Duodenal mucosa (tissue), 2 donors: ENCODE data around the gene HSPA12B.

Experiments used
- H3K27ac ChIP-seq: one replicate; pipeline ENCODE4 v1.7.0; 2013; ENCODE audit warnings: low read depth, low read length
- H3K27me3 ChIP-seq, 2 donors: one replicate each; pipeline ENCODE4 v1.7.0; 2013; ENCODE audit warnings: low read length in 2 of 2, control low read depth in 1 of 2; ENCODE audit not compliant: insufficient read depth in 2 of 2, control insufficient read depth in 1 of 2
- H3K36me3 ChIP-seq, 2 donors: one replicate each; pipeline ENCODE4 v1.7.0; 2013; ENCODE audit warnings: low read length in 2 of 2, control low read depth in 1 of 2; ENCODE audit not compliant: insufficient read depth in 2 of 2, control insufficient read depth in 1 of 2
- H3K4me1 ChIP-seq, 2 donors: one replicate each; pipeline ENCODE4 v1.7.0; 2013; ENCODE audit warnings: low read length in 2 of 2, control low read depth in 1 of 2; ENCODE audit not compliant: insufficient read depth in 2 of 2, control insufficient read depth in 1 of 2
- H3K4me3 ChIP-seq, 2 donors: one replicate each; pipeline ENCODE4 v1.7.0; 2013; ENCODE audit warnings: low read length in 2 of 2, low read depth in 1 of 2
- H3K9ac ChIP-seq, 2 donors: one replicate each; pipeline ENCODE4 v1.7.0; 2013; ENCODE audit warnings: low read length in 2 of 2, low read depth in 1 of 2
- H3K9me3 ChIP-seq, 2 donors: one replicate each; pipeline ENCODE4 v1.7.0; 2013; ENCODE audit warnings: low read length in 2 of 2, control low read depth in 1 of 2; ENCODE audit not compliant: control insufficient read depth in 1 of 2

Gene HSPA12B

DNA sequence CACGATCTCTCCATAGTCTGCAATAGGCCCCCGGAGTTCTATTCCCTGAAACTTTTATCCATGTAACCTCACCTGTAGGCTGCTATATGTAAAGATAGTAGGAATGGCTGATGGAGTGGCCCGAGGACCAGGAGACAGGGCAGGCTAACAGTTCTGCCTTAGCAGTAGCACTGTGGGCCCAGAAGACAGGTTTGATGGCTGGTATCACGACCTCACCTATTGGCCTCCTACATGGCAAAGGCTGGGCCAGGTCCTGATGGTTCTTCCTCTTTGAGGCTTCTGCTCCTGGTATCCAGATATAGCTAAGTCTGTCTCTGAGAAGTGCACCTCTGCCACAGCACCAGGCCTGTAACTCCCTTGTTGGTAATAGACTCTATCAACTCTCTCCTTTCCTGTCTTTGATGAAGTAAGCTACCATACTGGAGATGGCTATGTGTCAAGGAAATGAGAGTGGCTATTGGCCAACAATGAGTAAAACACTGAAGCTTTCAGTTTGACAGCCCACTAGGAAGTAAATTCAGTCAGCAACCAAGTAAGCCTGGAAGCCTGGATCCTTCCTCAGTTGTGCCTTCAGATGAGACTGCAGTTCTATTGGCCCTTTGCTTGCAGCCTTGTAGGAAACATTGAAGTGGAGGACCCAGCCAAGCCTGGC, 43.1 kb downstream of the HSPA12B start:
- no peak overlapping the region for H3K4me3 ChIP-seq
- no peaks in the 10 kb centered on the region for H3K36me3 ChIP-seq
- H3K9me3 ChIP-seq, result no peaks in the 10 kb centered on the region
- H3K9ac ChIP-seq, result no peak overlapping the region
- no peak overlapping the region for H3K27ac ChIP-seq
- H3K27me3 ChIP-seq, result peaks cover 0 to 20% of the 10 kb centered on the region in 2 donors
- H3K4me1 ChIP-seq, result peaks cover under 1 to 16% of the 10 kb centered on the region in 2 donors

DNA sequence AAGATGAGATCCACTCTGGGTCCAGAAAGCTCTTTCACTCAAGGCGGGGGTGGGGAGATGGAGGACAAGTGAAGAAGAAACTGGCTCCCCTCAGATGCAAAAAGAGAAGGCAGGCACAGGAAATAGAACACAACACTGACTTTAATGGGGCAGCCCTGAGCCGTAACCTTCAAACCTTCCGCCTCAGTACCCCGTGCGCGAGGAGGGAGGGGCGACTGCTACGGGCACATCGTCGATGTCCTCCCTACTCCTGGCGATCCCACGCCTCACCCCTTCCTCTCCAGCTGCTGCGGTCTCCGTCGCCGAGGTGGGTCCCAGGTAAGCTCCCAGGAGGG, 44.9 kb downstream of the HSPA12B start:
- Histone ChIP-seq H3K4me3 (peak overlapping the region; percentile 65 to 72), H3K4me1 (peaks cover 7 to 22% of the 10 kb centered on the region in 2 donors), H3K27me3 (peaks cover 0 to 20% of the 10 kb centered on the region in 2 donors), H3K27ac (no peak overlapping the region), H3K36me3 (no peaks in the 10 kb centered on the region), H3K9ac (peak overlapping the region; percentile 17 to 54), H3K9me3 (no peaks in the 10 kb centered on the region)

DNA sequence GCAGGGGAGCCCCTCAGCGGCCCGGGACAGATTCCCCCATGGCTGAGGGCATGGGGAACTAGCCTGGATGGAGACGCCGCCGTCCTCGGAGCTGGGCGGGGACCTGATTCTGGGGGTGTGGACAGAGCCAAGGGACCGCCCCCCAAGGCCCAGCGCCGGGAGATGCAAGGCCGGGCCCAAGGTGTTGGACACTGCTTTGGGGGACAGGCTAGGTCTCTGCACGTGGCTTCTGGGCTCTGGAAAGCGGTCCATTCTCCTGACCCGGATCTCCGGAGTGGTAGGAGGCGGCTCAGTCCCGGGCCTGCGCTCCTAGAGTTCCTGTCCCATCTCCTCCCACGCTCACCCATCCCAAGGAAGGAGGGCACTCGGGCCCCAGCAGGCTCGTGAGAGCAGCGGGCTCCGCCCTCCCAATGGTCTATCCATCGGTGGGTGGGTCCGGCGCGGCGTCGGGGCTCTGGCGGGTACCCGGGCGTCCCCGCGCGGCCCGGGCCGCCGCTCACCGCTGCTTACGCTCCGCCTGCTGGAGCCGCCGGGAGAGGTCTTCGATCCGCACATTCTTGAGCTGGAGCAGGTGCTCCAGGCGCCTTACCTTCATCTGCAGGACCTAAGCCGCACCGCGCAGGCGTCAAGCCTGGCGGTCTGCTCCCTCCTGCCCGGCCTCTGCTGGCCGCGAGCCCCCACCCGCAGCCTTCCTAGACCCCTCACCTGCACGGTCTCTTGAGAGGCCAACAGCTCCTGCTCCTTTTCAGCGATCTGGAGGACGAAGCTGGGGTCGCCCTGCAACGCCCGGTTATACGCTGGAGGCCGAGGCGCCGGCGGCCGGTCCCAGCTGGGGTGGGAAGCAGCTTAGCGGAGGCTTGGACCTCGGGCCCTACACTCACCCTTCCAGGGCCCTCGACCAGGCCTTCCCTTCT, 45.5 kb downstream of the HSPA12B start:
- Histone ChIP-seq H3K9ac (peak overlapping the region; percentile 17 to 54), H3K9me3 (no peaks in the 10 kb centered on the region), H3K4me1 (peaks cover 7 to 23% of the 10 kb centered on the region in 2 donors), H3K36me3 (no peaks in the 10 kb centered on the region), H3K27me3 (peaks cover 0 to 20% of the 10 kb centered on the region in 2 donors), H3K27ac (no peak overlapping the region), H3K4me3 (peak overlapping the region; percentile 65 to 72)

DNA sequence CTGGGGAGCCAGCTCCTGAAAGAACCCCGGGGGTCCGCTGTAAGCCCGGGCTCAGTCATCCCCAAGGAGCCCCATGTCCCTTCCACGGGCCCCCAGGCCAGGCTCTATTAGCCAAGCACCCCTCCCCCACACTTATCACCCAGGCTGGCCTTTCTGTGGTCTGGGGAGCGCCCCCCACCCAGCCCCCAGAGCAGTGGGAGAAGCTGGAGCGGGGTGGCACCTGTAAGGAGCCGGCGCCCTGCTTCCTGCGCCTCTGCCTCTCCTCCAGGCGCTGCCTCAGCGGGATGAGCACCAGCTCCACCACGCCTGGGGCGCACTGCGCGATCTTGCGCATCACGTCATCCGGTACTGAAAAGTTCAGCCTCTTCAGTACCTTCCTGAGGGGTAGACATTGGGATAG, 46.5 kb downstream of the HSPA12B start:
- no peak overlapping the region for H3K27ac ChIP-seq
- peaks cover 16 to 32% of the 10 kb centered on the region in 2 donors for H3K4me1 ChIP-seq
- H3K9me3 ChIP-seq, result no peaks in the 10 kb centered on the region
- peaks cover 0 to 20% of the 10 kb centered on the region in 2 donors for H3K27me3 ChIP-seq
- H3K36me3 ChIP-seq, result peaks cover 0 to 4% of the 10 kb centered on the region in 2 donors
- no peak overlapping the region for H3K4me3 ChIP-seq
- no peak overlapping the region for H3K9ac ChIP-seq

DNA sequence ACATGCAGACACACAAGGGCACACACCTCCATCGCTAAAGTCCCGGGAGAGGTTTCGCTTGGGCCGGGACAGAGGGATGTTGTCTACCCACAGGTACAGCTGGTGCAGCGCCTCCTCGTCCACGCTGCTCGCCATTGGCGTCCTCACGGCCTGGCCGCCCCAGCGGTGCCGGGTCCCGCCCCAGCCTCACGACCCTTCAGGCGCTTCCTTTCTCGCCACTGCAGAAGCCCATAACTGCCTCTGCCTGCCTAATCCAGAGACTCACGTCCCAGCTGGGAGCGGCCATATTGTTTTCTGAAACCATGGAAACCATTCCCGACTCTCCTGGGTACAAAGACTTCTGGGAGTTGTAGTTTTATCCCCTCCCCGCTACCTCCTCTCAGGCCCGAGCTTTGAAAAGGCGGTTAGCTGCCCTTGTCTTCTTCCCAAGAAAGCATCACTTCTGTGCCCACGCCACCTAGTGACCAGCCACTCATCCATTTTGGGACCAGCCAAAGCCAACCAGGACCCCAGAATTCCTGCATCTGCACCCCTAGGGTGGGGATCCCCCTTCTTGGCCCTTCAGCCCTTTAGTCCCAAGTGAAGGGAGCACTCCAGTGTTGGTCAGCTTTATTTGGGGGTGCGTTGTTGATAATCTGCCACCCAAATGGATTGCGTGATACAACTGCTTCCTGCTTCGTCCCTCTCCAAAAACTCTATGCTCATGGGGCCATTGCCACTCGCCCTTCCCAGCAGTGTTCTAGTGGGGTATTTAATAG, 48.8 kb downstream of the HSPA12B start, which contains the start of gene SPEF1:
Gene SPEF1, minus strand, starts transcription at position 296 of the 758 bp plus-strand sequence. Its CDS starts 161 bp downstream, at position 135.
- Histone ChIP-seq H3K27me3 (peaks cover 0 to 20% of the 10 kb centered on the region in 2 donors), H3K9me3 (no peaks in the 10 kb centered on the region), H3K36me3 (peaks cover 0 to 10% of the 10 kb centered on the region in 2 donors), H3K27ac (no peak within 1 kb of the TSS), H3K4me3 (peak within 1 kb of the TSS; percentile 71 to 75), H3K4me1 (peaks cover 32 to 48% of the 10 kb centered on the region in 2 donors), H3K9ac (peak within 1 kb of the TSS in 1 of 2 donors; percentile 28)

DNA sequence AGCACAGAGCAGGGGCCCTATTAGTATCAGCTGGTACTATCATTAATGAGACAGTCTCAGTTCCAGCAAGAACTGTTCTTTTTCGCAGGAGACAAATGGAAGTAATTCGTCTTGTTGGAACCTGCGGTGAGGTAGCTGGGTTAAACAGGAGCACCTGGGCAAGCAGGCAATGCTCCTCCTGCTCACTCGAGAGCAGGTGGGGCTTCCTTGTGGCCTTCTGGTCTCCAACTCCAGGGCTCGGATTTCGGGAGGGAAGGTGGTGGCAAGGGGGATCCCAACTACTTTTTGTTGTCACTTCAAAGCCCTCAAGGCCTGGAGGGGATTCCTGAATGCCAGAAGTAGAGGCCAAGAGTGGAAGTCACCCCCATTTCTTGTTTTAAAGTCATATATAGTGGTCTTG, 50.1 kb downstream of the HSPA12B start:
- Histone ChIP-seq H3K36me3 (peaks cover 0 to 10% of the 10 kb centered on the region in 2 donors), H3K27ac (no peak overlapping the region), H3K4me3 (no peak overlapping the region), H3K9ac (no peak overlapping the region), H3K4me1 (peaks cover 39 to 49% of the 10 kb centered on the region in 2 donors), H3K27me3 (peaks cover 0 to 18% of the 10 kb centered on the region in 2 donors), H3K9me3 (no peaks in the 10 kb centered on the region)

DNA sequence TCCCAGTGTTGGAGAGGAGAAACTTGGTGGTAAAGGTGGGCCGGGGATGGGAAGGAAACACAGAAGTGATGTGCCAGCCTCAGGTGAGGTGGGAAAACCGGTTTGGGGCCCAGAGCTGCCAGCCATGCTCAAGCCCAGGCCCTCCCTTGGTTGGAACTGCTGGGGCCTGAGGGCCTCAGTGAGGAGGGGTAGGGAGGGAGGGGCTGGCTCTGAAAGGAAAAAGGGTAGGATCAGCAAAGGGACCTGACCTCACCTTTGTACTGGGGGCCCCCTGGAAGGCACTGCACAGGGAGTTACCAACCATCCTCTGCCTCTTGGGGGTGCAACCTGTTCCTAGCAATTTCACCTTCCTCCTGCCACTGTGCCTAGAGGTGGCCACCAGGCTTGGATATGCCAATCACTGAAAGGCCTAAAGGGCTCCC, 50.6 kb downstream of the HSPA12B start:
- H3K9me3 ChIP-seq, result no peaks in the 10 kb centered on the region
- H3K4me3 ChIP-seq, result no peak overlapping the region
- H3K27ac ChIP-seq, result no peak overlapping the region
- peaks cover 0 to 10% of the 10 kb centered on the region in 2 donors for H3K36me3 ChIP-seq
- H3K27me3 ChIP-seq, result peaks cover 0 to 17% of the 10 kb centered on the region in 2 donors
- H3K4me1 ChIP-seq, result peaks cover 42 to 46% of the 10 kb centered on the region in 2 donors
- no peak overlapping the region for H3K9ac ChIP-seq

DNA sequence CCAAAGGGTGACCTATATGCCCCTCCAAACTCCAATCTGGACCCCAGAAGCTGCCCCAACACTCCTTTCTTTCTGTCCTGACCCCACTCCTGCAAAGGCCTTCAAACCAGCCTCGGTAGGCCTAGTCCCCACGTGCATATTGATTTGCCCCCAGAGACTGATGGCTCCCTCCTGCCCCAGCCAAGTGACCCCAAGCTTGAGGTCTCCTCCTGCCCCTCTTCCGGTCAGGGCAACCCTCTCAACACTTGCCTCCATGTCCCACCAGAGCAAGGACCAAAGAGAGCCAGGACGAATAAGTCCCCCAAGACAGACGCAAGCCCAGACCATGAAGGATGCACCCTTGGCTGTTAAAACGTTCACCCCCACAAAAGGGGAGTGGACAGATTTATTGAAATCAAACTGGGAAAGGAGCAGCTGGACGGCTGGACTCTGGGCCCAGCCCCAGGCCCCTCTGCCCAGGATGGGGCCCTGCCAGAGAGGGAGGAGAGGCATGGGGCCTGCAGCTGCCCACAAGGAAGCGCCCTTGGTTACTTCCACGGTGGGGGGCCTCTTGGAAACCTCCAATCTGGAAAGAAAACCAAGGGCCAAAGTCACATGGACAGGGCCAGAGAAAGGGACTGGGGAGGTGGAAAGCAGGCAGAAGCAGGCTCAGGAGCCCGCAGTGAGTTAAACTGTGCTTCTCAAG, 51.2 kb downstream of the HSPA12B start:
- no peak overlapping the region for H3K4me3 ChIP-seq
- H3K9ac ChIP-seq, result no peak overlapping the region
- H3K27me3 ChIP-seq, result peaks cover 0 to 11% of the 10 kb centered on the region in 2 donors
- H3K9me3 ChIP-seq, result no peaks in the 10 kb centered on the region
- H3K36me3 ChIP-seq, result peaks cover 0 to 10% of the 10 kb centered on the region in 2 donors
- H3K4me1 ChIP-seq, result peaks cover 41 to 47% of the 10 kb centered on the region in 2 donors
- H3K27ac ChIP-seq, result no peak overlapping the region

DNA sequence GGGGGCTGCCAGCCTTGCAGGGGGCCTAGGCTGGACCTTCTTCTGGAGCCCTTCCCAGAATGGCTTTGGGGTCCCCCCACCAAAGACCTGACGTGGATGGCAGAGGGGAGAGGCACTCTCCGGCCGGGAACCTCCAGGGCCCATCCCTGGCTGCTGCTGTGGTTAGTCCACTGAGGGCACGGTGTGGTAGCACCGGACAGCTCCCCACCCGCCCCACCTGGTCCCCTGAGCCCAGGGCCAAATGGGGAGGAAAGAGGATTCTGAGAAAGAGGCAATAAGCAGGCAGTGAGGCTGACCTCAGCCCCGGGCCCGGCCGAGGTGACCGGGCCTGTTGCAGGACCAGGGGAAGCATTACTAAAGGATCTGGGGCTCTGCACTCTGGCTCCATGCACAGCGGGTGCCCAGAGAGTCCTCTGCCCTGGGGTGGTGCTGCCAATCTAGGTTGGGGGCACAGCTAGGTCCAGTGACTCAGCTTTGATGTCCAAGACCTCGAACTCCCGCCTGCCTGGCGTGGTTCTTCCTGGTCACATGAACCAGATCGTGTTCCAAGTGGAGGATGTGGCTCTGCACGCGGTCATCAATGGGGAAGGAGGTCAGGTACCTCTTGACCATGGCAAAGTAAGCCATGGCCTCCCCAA, 51.9 kb downstream of the HSPA12B start:
- peak overlapping the region in 1 of 2 donors; percentile 91 for H3K4me3 ChIP-seq
- H3K27ac ChIP-seq, result no peak overlapping the region
- H3K36me3 ChIP-seq, result peaks cover 0 to 10% of the 10 kb centered on the region in 2 donors
- H3K4me1 ChIP-seq, result peaks cover 47 to 52% of the 10 kb centered on the region in 2 donors
- H3K9me3 ChIP-seq, result no peaks in the 10 kb centered on the region
- H3K9ac ChIP-seq, result peak overlapping the region; percentile 38 to 70
- H3K27me3 ChIP-seq, result peaks cover 0 to 4% of the 10 kb centered on the region in 2 donors
